Kasumi-1 (cell line): ENCODE results near the gene SYCN.
"Not testable (repeated sequence)": the region's sequence is repeated elsewhere in the genome, so short reads cannot be mapped to it uniquely, and the experiment has no call there.

Source experiments
- DNase-seq, 2 experiments: peaks; one replicate each; lab custom pipeline; 2025; lab: John Stamatoyannopoulos, UW

The SYCN gene

GRCh38 chr19:39203372-39204341, at the start of gene SYCN:
TSS of gene SYCN (minus strand) at chr19:39204263. CDS start at chr19:39204254, 9 bp downstream.
- DNase-seq: no peak

GRCh38 chr19:39253374-39254149, 49.5 kb upstream of the SYCN start:
- no peak for DNase-seq

- no peak for DNase-seq
Measured at GRCh38 chr19:39252458-39252857, 48.4 kb upstream of the SYCN start.

- DNase-seq: no peak
Measured at GRCh38 chr19:39251846-39252245, 47.8 kb upstream of the SYCN start.

- DNase-seq: no peak
Measured at GRCh38 chr19:39251081-39251480, 47.0 kb upstream of the SYCN start.

- no peak for DNase-seq
Measured at GRCh38 chr19:39248806-39249205, 44.7 kb upstream of the SYCN start, which contains the start of gene IFNL4. TSS of gene IFNL4 (minus strand) at chr19:39248856.

GRCh38 chr19:39247701-39248664, 43.9 kb upstream of the SYCN start:
- DNase-seq: no peak

GRCh38 chr19:39246951-39247669, 43.0 kb upstream of the SYCN start:
- no peak for DNase-seq

GRCh38 chr19:39245166-39245565, 41.1 kb upstream of the SYCN start:
- DNase-seq: not testable (repeated sequence)

GRCh38 chr19:39244410-39245100, 40.5 kb upstream of the SYCN start, which contains the start of gene IFNL3:
TSS of gene IFNL3 (minus strand) at chr19:39245006. CDS start at chr19:39244967, 39 bp downstream.
- DNase-seq: not testable (repeated sequence)

GRCh38 chr19:39243741-39244140, 39.7 kb upstream of the SYCN start:
- not testable (repeated sequence) for DNase-seq

- no peak for DNase-seq
Measured at GRCh38 chr19:39240421-39240820, 36.4 kb upstream of the SYCN start.

GRCh38 chr19:39238944-39239343, 34.9 kb upstream of the SYCN start:
- DNase-seq: no peak

GRCh38 chr19:39238209-39238608, 34.1 kb upstream of the SYCN start:
- no peak for DNase-seq

GRCh38 chr19:39237200-39238184, 33.4 kb upstream of the SYCN start:
- DNase-seq: no peak

- DNase-seq: no peak
Measured at GRCh38 chr19:39236527-39236926, 32.5 kb upstream of the SYCN start.

GRCh38 chr19:39232708-39233107, 28.6 kb upstream of the SYCN start:
- DNase-seq: no peak

- DNase-seq: no peak
Measured at GRCh38 chr19:39230096-39230764, 26.2 kb upstream of the SYCN start.
